ENCODE measurements around the gene GOLGA8M.
"Not testable (repeated sequence)": the region's sequence is repeated elsewhere in the genome, so short reads cannot be mapped to it uniquely, and the experiment has no call there.

GOLGA8M gene

GRCh38 chr15:28702427-28702826 lies 9.8 kb downstream of the GOLGA8M start:
- DNase-seq (ENCODE audit: insufficient read length, low spot score); FAIRE-seq: not testable (repeated sequence)
- TF ChIP-seq, protein P1, sequence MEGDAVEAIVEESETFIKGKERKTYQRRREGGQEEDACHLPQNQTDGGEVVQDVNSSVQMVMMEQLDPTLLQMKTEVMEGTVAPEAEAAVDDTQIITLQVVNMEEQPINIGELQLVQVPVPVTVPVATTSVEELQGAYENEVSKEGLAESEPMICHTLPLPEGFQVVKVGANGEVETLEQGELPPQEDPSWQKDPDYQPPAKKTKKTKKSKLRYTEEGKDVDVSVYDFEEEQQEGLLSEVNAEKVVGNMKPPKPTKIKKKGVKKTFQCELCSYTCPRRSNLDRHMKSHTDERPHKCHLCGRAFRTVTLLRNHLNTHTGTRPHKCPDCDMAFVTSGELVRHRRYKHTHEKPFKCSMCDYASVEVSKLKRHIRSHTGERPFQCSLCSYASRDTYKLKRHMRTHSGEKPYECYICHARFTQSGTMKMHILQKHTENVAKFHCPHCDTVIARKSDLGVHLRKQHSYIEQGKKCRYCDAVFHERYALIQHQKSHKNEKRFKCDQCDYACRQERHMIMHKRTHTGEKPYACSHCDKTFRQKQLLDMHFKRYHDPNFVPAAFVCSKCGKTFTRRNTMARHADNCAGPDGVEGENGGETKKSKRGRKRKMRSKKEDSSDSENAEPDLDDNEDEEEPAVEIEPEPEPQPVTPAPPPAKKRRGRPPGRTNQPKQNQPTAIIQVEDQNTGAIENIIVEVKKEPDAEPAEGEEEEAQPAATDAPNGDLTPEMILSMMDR (IDR thresholded peaks at IDR 0.05; ENCODE audit: insufficient read depth, missing control alignments), result peak; percentile 19

- DNase-seq (ENCODE audit: insufficient read length, low spot score); FAIRE-seq: not testable (repeated sequence)
These were observed 18.0 kb downstream of the GOLGA8M start for GRCh38 chr15:28694006-28694751.

- FAIRE-seq; DNase-seq (ENCODE audit: insufficient read length, low spot score): not testable (repeated sequence)
These were observed 19.2 kb downstream of the GOLGA8M start for GRCh38 chr15:28693021-28693420.

DNA sequence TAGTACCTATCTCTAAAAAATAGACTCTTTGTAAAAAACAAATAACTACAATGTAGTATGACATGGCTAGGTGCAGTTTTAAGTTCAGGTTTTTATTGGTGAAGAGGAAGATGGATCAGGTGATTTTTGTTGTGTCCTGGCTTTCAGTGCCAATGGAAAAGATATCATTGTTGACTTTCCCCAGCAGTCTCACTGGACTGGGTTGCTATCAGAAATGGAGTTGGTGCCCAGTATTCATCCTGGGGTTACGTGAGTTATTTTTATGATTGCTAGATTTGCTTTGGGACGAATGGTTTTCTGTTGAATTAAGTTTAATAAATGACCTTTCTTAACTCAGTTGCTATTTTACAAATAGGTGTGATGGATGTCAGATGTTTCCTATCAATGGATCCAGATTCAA lies 38.7 kb downstream of the GOLGA8M start:
- not testable (repeated sequence) for FAIRE-seq; DNase-seq (ENCODE audit: insufficient read length, low spot score)

DNA sequence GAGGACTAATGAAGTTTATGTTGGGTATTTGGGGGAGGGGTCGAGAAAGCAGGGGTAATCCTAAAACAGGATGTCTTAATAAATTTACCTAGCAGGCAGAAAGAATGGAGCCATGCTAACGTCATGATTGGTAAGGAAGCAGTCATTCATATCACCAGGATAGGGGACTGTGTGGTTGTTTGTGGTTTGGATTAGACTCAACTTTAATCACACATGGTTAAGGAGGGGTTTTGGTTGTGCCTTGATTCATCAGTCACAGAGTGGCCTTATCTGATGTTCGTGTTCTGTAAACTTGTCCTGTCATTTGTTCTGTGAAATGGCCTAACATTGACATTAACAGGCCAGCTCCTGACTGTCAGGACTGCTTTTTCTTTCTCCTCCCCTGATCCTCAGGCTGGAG lies 40.1 kb downstream of the GOLGA8M start:
- not testable (repeated sequence) for FAIRE-seq; DNase-seq (ENCODE audit: insufficient read length, low spot score)

DNA sequence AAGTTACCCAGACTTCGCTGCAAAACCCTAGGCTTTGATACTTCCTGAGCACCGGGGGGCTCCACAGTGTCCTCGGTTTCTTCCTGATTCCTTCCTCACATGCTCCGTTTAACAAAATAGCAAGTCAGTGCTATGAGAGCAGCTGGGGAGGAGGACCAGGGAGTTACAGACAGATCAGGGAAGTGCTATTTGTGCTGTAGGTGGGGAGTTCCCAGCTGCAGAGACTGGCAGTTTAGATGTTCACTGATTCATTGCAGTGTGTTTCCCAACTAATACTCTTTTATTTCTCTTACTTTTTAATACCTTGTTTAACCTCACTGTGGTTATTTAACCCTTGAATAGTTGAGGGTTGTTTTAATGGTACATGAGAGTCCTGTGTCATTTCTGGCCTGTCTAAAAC lies 45.8 kb downstream of the GOLGA8M start:
- not testable (repeated sequence) for FAIRE-seq; DNase-seq (ENCODE audit: insufficient read length, low spot score)

- DNase-seq (ENCODE audit: insufficient read length, low spot score); FAIRE-seq: not testable (repeated sequence)
These were observed 47.6 kb downstream of the GOLGA8M start for GRCh38 chr15:28664575-28664974.

- DNase-seq (ENCODE audit: insufficient read length, low spot score); FAIRE-seq: not testable (repeated sequence)
These were observed 48.5 kb downstream of the GOLGA8M start for GRCh38 chr15:28663717-28664116.

GRCh38 chr15:28660750-28661149 lies 51.5 kb downstream of the GOLGA8M start:
- FAIRE-seq; DNase-seq (ENCODE audit: insufficient read length, low spot score): not testable (repeated sequence)

DNA sequence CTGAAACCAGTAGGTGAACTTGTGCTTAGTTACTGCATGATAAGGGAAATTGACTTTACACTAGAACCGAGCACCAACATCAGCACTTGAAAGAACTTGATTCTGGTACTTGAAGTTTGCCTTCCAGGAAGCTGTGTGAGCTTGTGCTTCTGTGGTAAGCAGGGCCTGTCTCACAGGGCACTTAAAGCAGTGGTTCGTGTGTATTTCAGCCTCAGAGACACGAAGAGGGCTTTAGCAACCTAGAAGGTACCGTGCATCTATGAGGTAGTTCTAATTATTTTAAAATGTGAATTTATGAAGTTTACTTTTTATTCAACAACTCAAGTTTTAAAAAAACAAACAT lies 56.2 kb downstream of the GOLGA8M start:
- not testable (repeated sequence) for FAIRE-seq; DNase-seq (ENCODE audit: insufficient read length, low spot score)

- FAIRE-seq; DNase-seq (ENCODE audit: insufficient read length, low spot score): not testable (repeated sequence)
These were observed 56.7 kb downstream of the GOLGA8M start for GRCh38 chr15:28655329-28656017.

- not testable (repeated sequence) for DNase-seq (ENCODE audit: insufficient read length, low spot score); FAIRE-seq
These were observed 58.0 kb downstream of the GOLGA8M start for GRCh38 chr15:28654194-28654593.

DNA sequence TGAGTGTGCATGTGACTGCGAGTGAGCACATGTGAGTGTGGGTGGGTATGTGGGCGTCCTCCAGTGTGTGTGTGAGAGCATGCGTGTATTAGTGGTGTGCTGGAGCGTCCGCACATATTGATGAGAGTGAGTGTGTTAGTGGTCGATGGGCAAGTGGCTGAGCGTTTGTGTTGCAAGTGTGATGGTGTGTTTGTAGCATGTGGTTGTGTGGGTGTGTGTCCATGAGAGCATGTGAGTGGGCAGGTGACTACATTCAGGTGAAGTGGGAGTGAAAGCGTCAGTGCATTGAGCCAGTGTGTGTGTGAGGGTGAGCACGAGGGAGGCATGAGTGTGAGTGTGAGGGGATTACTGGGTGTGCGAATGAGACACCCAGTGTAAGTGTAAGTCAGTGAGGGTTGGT lies 59.7 kb downstream of the GOLGA8M start:
- FAIRE-seq; DNase-seq (ENCODE audit: insufficient read length, low spot score): not testable (repeated sequence)
